ENCODE data around the gene MARK1.
A peak's percentile ranks its signal among the peaks of the same experiment; 100 is the strongest.
"Not testable (repeated sequence)": the region's sequence is repeated elsewhere in the genome, so short reads cannot be mapped to it uniquely, and the experiment has no call there.

The MARK1 gene

DNA sequence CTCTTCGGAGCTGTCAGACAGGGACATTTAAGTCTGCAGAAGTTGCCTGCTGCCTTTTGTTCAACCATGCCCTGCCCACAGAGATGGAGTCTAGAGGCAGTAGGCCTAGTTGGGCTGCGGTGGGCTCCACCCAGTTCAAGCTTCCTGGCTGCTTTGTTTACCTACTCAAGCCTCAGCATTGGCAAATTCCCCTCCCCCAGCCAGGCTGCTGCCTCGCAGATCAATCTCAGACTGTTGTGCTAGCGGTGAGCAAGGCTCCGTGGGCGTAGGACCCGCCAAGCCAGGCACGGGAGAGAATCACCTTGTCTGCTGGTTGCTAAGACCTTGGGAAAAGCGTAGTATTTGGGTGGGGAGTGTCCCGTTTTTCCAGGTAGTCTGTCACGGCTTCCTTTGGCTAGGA lies 83.2 kb downstream of the MARK1 start:
- DNase-seq (ENCODE audit: low read depth) = not testable (repeated sequence)

DNA sequence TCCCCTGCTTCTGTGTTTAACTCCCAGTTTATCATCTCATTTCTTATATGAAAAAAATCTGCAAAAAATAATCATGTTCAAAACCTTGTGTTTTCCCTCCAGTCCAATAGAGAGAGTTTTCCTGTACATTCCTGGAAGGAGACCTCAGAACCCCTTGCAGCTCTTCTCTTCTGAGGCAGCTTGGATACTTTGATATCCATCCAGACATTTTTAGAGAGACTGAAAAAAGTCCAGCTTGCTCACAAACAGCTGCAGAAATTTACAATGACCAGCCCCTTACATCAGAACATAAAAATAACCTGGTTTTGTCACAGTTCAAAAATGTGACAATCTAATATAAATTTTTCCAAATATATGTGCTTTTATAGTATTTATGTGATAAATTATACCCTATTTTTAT lies 88.9 kb downstream of the MARK1 start:
- DNase-seq (ENCODE audit: low read depth) = no peak

DNA sequence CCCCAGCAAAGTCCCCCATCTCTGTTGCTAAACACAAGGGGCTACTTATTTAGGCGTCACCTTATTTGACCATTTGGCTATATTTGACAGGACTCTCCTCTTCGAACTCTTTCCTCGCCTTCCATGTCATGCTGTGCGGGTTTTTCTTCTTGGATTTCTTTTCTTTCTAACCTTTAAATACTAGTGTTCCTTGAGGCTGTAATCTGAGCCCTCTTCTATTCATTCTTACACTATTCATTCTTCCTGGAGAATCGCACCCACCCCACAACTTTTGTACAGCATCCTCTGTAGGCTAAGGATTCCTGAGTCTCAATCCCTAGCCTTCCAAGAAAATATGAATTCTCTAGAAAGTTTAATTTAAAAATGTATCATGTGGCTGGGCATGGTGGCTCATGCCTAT lies 100.5 kb downstream of the MARK1 start:
- DNase-seq (ENCODE audit: low read depth) = no peak

DNA sequence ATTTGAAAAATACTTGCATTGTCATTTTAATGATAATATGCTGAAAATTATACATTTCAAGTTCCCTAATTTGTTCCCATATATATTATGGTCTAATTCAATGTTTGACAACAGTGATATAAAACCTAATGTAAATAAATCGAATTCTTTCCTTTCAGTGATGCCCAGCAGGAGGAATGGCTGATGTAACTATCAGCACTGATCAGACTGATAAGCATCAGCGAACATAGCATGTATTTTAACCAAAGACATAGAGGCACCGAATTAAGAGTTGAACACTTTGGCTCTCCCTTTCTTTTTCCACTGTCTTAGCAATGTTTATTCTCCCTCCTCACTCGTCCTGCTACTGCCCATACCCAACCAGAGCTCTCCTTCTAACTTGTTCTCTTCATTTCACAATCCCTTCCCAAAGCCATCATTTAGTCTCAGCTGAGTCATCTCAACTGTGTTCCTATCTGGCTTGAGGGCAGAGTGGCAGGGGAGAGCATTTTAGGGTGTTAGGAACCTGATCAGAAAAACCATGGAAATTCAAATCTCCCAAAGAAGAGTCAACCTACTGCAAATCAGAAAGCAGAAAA lies 103.4 kb downstream of the MARK1 start:
- DNase-seq (ENCODE audit: low read depth) = no peak

GRCh38 chr1:220637759-220638158 lies 109.8 kb downstream of the MARK1 start:
- no peak for DNase-seq (ENCODE audit: low read depth)

DNA sequence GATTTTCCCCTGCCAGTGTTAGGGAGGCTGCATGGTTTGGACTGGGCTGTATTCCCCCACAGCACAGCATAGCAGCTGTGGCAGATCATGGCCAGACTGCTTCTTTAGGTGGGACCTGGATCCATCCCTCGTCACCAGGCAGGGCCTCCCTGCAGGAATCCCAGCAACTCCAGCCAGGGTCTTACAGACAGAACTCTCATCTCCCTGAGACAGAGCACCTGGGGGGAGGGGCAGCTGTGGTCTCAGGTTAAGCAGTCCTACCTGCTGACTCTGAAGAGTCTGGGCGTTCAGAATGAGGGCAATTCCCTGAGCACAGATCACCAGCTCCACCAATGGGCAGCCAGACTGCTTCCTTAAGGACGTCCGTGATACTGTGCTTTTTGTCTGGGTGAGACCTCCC lies 114.3 kb downstream of the MARK1 start:
- DNase-seq (ENCODE audit: low read depth) = no peak

GRCh38 chr1:220652995-220653394 lies 125.1 kb downstream of the MARK1 start:
- no peak for DNase-seq (ENCODE audit: low read depth)

GRCh38 chr1:220655509-220655908 lies 127.6 kb downstream of the MARK1 start:
- DNase-seq (ENCODE audit: low read depth) = no peak

GRCh38 chr1:220655961-220656740 lies 128.2 kb downstream of the MARK1 start:
- no peak for DNase-seq (ENCODE audit: low read depth)

DNA sequence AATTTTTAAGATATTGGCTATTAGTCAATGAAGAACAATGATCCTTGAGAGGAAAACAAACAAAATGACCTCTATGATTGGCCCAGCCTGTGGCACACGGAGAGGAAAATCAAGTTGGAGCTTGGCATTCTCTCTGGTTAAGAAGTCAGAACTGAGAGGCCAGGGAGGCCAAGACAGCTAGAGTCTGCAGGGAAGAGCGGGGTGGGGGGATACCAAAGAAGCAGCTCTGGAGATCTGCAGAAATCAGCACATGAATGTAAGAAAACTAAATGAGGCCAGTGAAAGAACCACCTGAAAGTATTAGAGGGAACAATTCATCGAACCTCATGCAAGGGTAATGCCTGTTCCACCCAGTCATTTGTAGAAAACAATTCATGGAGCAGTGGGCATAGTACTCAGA lies 138.4 kb downstream of the MARK1 start:
- DNase-seq (ENCODE audit: low read depth) = no peak

DNA sequence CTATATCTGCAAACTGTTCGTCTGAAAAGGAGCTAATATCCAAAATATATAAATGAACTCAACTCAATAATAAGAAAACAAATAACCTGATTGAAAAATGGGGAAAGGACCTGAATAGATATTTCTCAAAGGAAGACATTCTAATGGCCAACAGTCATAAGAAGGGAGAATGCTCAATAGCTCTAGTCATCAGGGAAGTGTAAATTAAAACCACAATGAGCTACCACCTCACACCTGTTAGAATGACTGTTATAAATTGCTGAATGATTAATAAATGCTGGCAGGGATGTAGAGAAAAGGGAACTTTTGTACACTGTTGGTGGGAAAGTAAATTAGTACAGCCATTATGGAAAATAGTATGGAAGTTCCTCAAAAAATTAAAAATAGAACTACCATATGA lies 141.1 kb downstream of the MARK1 start:
- no peak for DNase-seq (ENCODE audit: low read depth)

DNA sequence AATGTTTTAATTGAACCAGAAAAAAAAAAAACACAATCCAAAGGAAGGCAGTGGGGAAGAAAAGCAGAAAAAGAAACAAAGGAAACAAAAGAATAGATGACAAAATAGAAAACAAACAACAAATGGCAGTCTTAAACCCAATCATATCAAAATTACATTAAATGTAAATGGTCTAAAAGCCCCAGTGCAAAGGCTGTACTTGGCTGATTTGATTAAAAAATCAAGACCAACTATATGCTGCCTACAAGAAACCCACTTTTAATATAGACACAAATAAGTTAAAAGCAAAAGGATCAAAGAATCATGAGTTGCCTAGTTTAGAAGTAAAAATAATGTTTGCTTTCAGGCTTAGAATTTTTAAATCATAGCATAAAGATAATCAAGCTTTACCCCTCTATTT lies 142.4 kb downstream of the MARK1 start:
- no peak for DNase-seq (ENCODE audit: low read depth)

DNA sequence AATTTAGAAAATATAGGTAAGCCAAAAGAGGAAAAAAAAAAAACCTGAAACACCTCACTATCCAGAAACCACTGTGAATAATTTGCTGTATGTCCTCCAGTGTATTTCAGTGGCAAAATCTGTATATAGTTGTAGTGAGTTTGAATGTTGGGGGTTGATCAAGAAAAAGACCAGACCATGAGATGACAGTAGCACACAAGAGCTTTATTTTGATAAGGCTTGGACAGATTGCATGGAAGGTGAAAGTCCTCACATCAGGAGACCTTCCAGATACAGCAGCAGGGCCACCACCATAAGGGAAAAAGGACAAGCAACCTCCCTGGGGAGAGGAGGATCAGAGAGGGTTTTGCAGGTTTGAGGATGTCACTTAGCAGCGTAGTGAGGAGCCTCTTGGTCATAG lies 146.0 kb downstream of the MARK1 start:
- no peak for DNase-seq (ENCODE audit: low read depth)

- DNase-seq (ENCODE audit: low read depth) = no peak
These were observed 149.3 kb downstream of the MARK1 start for GRCh38 chr1:220677251-220677650.

GRCh38 chr1:220680085-220680687 lies 152.2 kb downstream of the MARK1 start:
- peak; percentile 59 for DNase-seq (ENCODE audit: low read depth)

- peak; percentile 14 for DNase-seq (ENCODE audit: low read depth)
These were observed 153.4 kb downstream of the MARK1 start for GRCh38 chr1:220681220-220681880.

- DNase-seq (ENCODE audit: low read depth) = no peak
These were observed 155.1 kb downstream of the MARK1 start for GRCh38 chr1:220682901-220683576.

- DNase-seq (ENCODE audit: low read depth) = not testable (repeated sequence)
These were observed 155.8 kb downstream of the MARK1 start for GRCh38 chr1:220683716-220684115.

GRCh38 chr1:220684890-220685289 lies 157.0 kb downstream of the MARK1 start:
- DNase-seq (ENCODE audit: low read depth) = no peak

GRCh38 chr1:220685879-220686278 lies 157.9 kb downstream of the MARK1 start:
- DNase-seq (ENCODE audit: low read depth) = peak; percentile 32

DNA sequence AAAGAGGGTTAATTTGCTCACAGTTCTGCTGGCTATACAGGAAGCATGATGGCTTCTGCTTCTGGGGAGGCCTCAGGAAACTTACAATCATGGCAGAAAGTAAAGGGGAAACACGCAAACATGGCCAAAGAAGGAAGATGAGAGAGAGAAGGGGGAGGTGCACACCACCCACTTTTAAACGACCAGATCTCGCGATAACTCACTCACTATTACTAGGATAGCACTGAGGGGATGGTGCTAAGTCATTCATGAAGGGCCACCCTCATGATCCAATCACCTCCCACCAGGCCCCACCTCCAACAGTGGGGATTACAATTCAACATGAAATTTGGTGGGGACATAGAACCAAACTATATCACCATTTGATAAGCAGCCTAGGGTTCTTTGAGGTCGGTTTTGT lies 159.9 kb downstream of the MARK1 start:
- no peak for DNase-seq (ENCODE audit: low read depth)

DNA sequence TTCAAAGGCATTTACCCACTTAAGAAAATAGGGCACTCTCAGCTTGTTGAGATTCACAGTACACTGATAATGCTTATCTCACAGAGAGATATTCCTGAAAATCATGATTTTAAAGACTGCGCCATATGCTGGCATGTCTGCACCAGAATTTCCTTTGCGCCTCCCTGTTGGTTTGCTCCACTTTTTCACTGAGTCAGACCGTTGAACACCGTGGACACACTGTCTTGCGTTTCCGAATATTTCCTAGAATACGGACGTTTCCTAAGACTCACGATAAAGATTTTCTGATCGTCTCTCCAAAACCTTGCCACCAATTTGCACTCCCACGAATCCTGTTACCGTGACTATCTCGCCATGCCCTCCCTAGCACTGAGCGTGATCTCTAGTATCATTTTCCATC lies 161.7 kb downstream of the MARK1 start:
- DNase-seq (ENCODE audit: low read depth) = no peak
